Activated T-helper 1 cell treated with Interleukin-2 at 50 U/mL for 16 hours (primary cell): ENCODE measurements around the gene IL19.
A peak's percentile ranks its signal among the peaks of the same experiment; 100 is the strongest.
"Not testable (repeated sequence)": the region's sequence is repeated elsewhere in the genome, so short reads cannot be mapped to it uniquely, and the experiment has no call there.

Experiments
- DNase-seq: peaks from one replicate; pipeline ENCODE4 v3.0.0-alpha.2; 2020; ENCODE audit warnings: low read depth

The IL19 gene

GRCh38 chr1:206741142-206741701, 29.4 kb upstream of the IL19 start:
- DNase-seq: no peak

- no peak for DNase-seq
Measured at GRCh38 chr1:206742719-206743383, 27.7 kb upstream of the IL19 start.

GRCh38 chr1:206744683-206745082, 25.9 kb upstream of the IL19 start:
- no peak for DNase-seq

- DNase-seq: no peak
Measured at GRCh38 chr1:206745301-206745700, 25.3 kb upstream of the IL19 start.

- DNase-seq: no peak
Measured at GRCh38 chr1:206748348-206749030, 22.1 kb upstream of the IL19 start.

- DNase-seq: no peak
Measured at GRCh38 chr1:206751891-206752290, 18.7 kb upstream of the IL19 start.

- DNase-seq: no peak
Measured at GRCh38 chr1:206752481-206752880, 18.1 kb upstream of the IL19 start.

GRCh38 chr1:206753141-206753540, 17.4 kb upstream of the IL19 start:
- no peak for DNase-seq

- DNase-seq: no peak
Measured at GRCh38 chr1:206754011-206754410, 16.6 kb upstream of the IL19 start.

- no peak for DNase-seq
Measured at GRCh38 chr1:206757524-206758266, 12.9 kb upstream of the IL19 start.

GRCh38 chr1:206760590-206760989, 10.0 kb upstream of the IL19 start:
- DNase-seq: no peak

GRCh38 chr1:206761159-206761768, 9.3 kb upstream of the IL19 start:
- no peak for DNase-seq

- not testable (repeated sequence) for DNase-seq
Measured at GRCh38 chr1:206762741-206763364, 7.7 kb upstream of the IL19 start.

- not testable (repeated sequence) for DNase-seq
Measured at GRCh38 chr1:206765771-206766170, 4.8 kb upstream of the IL19 start.

GRCh38 chr1:206766251-206766856, 4.2 kb upstream of the IL19 start:
- DNase-seq: peak; percentile 44

GRCh38 chr1:206768472-206769303, 1.9 kb upstream of the IL19 start:
- no peak for DNase-seq

GRCh38 chr1:206769304-206769731, 1.3 kb upstream of the IL19 start:
- no peak for DNase-seq

GRCh38 chr1:206771338-206771692, 742 bp downstream of the IL19 start:
- no peak for DNase-seq

GRCh38 chr1:206772243-206772937, 1.8 kb downstream of the IL19 start, which contains the start of gene IL10:
IL10 (minus strand) TSS chr1:206772494; CDS start chr1:206772435, 59 bp downstream.
- no peak for DNase-seq

- no peak for DNase-seq
Measured at GRCh38 chr1:206774093-206774492, 3.5 kb downstream of the IL19 start.
